NCI-H2107 (cell line): ENCODE data around the gene TBC1D13.
"Not testable (repeated sequence)": the region's sequence is repeated elsewhere in the genome, so short reads cannot be mapped to it uniquely, and the experiment has no call there.

Source experiments
- DNase-seq: peaks from one replicate; lab custom pipeline; 2025; lab: John Stamatoyannopoulos, UW

Gene TBC1D13, protein sequence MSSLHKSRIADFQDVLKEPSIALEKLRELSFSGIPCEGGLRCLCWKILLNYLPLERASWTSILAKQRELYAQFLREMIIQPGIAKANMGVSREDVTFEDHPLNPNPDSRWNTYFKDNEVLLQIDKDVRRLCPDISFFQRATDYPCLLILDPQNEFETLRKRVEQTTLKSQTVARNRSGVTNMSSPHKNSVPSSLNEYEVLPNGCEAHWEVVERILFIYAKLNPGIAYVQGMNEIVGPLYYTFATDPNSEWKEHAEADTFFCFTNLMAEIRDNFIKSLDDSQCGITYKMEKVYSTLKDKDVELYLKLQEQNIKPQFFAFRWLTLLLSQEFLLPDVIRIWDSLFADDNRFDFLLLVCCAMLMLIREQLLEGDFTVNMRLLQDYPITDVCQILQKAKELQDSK

DNA sequence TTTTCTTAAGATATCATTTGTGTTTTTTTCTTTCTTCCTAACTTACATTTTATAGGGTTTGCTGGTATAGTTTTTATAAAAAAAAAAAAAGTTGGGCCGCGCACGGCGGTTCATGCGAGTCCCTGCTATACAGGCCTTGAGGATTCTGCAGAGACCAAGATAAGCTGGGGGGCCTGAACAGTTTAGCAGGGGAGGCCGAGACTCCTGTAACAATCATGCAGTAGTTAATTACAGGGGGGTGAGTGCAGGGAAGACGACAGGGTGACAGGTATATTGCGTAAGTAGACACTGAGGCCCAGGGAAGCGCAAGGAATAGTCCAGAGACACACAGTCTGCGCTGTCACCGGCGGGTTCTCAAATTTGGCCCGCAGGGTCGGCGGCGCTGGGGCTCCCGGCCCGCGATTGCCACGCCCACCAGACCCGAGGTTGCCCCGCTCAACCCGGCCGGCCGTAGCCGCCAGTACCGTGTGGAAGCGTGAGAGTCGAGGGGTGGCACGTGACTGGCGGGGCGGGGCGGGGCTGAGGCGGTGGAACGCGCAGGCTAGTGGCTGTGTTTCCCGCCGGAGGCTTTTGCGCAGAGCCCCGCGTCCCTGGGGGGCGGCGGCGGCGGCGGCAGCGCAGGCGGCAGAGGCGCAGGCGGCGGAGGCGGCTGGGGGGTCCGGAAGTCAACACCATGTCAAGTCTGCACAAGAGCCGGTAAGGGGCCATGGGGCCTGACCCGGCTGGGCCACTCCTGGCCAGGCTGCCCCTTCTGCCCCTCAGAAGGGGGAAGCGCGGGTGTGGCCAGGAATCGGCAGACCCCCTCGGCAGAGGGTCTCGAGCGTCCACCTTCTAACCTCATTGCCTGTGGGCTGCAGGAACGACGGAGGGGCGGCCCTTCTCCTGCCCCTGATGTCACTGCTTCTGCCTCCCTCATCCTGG lies at the start of gene TBC1D13:
TSS of gene TBC1D13 (plus strand) at position 573 of the 921 bp plus-strand sequence. CDS start at position 674, 101 bp downstream.
- DNase-seq: peak; percentile 76

DNA sequence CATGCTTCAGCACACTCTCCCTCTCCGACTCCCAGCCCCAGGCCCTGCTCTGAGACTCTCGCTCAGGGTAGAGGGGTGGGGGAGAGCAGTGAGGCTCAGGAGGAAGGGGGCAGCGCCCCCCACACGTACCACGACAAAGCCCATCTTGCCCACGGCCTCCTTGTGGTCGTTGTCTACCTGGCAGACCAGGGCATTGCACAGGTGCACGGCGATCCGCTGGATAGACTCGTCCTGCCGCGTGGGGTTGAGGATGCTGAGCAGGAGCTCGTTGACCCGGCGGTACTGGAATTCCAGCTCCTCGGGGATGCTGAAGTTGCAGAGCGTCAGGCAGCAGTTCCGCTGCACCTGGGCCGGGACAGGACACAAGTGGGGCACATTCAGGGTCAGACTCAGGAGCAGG lies 44.7 kb upstream of the TBC1D13 start:
- DNase-seq: no peak

DNA sequence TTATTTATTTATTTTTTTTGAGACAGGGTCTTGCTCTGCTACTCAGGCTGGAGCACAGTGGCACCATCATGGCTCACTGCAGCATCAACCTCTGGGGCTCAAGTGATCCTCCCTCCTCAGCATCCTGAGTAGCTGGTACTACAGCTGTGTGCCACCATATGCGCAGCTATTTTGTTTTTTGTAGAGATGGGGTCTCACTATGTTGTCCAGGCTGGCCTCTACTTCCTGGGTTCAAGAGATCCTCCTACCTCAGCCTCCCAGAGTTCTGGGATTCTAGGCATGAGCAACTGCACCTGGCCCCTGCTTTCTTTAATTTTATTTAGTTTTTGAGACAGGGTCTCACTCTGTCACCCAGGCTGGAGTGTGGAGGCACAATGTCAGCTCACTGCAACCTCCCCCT lies 43.6 kb upstream of the TBC1D13 start:
- DNase-seq: no peak

DNA sequence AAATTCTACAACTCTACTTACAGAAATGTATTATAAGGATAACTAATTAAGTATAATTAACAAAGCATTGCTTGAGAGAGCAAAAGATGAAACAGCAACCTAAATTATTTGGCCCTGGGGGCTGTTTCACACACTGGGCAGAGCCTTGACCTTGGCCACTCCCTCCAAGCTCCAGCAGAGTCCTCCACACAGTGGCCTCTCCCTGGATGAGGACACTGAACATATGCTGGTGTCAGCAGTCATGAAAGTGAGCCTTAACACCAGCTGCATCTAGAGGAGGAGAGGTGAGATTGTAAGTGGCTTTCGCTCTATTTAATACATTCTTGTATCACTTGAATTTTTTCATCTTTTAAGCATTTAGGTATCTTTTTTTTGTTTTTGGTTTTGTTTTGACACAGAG lies 39.8 kb upstream of the TBC1D13 start:
- DNase-seq: no peak

DNA sequence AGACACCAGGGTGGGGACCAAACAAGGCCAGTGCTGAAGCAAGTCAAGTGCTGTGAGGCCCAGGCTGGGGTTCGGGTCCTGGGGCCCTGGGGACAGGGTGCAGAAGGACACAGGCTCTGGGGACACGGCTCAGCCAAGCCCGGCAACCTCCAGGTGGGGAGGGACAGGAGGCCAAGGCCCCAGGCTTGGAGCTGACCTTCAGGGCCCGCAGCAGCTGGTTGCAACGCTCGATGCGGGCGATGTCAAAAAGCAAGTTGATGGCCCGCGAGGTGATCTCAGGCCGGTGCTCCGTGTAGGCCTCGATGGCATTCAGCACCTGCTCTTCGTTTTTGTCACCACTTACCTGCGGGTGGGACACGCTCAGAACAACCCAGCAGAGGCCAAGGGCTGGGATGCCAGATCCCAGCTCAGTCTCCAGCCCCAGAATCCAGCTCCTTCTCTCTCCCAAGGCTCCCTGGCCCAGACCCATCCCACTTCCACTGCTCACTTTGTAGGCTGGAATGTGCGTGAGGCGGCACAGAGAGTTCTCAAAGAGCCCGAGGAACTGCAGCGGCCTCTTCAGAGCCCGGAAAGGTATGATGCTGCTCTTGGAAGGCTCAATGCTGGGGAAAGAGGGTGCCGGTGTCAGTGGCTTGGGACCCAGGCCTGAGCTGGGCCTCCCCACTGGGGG lies 36.0 kb upstream of the TBC1D13 start:
- no peak for DNase-seq

DNA sequence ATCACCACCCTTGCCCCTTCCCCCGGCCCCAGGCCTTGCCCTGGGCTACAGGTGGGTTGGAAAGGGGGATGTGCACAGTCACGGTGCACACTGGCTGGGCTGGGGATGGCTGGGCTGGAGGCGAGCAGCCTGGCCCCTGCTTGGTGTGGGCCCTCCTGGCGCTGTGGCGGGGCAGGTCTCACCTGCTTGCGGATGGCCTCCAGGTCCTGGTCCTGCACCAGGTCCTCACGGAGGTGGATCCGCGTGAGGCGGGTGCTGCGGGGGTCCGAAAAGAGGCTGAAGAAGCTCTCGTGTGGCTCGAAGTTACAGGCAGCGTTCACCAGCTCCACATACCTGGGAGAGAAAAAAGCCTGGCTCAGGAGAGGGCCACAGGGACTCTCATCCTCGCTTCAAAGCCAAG lies 33.4 kb upstream of the TBC1D13 start:
- DNase-seq: no peak

DNA sequence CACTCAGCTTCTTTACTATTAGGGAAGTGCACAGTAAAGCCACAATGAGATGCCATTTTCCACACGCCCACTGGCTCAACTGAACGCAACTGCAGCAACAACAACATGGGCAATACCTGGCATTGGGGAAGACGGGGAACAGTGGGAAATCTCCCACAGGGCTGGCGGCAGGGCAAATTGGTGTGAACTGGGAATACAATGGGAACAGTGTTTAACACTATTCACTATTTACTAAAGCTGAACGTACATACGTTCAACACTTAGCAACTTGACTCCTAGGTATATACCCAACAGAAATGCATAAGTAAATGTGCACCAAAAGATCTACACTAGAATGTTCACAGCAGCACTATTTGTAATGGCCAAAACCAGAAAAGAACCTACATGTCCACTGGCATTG lies 29.5 kb upstream of the TBC1D13 start:
- no peak for DNase-seq

DNA sequence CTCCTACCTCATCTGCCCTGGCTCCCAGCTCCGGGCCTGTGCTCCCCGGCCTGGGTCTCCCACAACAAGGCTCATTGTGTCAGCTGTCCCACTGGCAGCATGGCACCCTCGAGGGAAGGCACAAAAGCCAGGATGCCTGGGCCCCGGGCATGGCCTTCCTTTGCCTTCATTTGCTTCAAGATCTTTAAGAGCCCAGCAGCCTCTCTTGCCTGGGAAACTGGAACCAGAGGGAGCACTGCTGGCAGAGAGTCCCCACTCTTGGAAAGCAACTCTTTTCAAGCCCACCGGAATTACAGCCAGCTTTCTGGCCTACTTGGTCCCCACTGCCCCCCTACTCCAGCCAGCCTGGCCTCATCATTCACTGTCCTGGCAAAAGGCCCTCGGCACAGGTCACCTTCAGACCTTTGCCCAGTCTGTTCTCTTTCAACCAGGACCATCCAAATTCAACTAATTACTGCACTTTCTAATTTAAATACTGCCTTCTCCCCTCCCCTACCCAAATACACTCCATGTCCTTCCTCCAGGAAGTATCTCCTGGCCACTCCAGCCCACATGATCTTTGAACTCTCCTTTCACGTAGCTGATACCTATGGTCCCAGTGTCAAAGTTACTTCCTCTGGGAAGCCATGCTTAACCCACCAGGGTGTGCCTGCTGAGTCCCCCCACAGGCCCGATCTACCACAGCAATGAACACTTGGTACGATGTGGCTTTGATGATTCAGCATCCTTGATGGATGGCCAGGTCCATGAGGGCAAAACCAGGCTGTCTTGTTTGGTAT lies 24.2 kb upstream of the TBC1D13 start:
- no peak for DNase-seq

DNA sequence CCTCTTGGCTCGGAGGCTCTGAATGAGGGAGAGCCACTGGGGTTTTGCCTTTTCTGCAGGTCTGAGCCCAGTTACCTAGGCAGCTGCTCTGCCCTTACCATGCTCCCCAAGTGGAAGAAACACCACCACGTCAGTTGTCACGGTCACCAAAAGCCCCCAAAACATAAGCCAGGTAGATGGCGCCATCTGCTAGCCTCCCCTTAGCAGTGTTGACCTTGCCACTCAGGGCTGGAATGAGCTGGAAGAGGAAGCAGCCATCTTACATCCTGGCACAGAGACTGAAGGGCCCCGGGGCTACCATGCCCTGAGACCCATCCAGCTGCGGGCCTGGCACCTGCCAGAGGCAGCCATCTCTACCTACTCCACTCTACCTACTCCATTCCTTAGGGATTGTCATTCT lies 22.7 kb upstream of the TBC1D13 start:
- DNase-seq: no peak

DNA sequence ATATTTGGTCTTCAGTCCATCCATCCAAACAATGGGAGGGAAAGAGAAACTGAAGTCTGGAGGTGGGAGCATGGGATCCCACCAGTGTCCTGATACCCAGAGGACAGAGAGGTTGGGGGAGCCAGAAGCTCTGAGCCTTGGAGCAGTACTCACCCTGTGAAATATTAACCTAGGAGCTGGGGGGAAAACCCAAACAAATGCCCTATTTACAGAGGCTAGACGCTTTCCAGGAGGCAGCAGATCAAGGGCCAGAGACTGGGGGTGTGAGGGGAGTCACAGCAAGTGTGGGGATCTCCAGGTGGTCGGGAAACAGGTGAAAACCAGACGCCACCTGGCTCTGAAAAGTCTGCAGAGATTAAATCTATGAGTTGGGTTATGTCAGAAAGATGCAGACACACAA lies 21.6 kb upstream of the TBC1D13 start:
- no peak for DNase-seq

DNA sequence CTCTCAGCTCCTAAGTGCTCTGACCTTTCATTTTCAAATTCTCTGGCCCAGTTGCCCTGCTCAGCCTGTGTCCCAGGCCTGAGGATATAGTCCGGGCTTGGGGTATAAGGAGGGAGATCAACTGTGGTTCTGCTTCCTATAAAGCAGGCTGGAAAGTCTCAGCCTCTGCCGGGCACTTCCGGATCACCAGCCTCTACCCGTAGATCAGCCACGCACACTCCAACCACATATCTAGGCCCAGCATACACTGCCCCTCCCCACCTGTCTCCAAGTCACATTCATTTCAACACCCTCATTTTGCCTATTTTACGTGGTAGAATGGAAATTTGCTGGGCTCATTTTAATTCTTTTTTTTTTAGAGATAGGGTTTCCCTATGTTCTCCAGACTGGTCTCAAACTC lies 18.4 kb upstream of the TBC1D13 start:
- no peak for DNase-seq

DNA sequence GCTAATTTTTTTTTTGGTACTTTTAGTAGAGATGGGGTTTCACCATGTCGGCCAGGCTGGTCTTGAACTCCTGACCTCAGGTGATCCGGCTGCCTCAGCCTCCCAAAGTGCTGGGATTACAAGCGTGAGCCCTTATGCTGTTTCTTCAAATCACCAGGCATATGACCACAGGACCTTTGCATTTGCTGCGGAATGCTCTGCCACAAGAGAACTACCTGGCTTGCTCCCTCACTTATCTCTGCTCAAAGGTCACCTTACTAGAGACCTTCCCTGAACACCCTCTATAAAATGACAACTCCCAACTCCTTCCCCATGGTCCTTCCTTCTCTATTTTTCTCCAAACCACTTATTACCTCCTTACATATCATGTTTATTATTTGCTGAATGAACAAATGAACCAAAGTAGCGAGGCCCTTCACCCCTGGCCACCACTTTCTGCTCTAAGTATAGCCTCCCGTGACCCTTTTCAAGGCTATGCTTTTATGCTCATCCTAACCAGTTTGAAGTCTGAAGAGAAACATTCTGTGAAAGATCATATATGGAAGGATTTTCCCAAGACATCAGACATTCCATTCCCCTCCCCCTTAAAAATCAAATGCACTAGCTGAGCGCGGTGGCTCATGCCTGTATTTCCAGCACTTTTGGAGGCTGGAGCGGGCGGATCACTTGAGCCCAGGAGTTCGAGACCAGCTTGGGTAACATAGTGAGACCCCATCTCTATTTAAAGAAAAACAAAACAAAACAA lies 16.6 kb upstream of the TBC1D13 start:
- no peak for DNase-seq

DNA sequence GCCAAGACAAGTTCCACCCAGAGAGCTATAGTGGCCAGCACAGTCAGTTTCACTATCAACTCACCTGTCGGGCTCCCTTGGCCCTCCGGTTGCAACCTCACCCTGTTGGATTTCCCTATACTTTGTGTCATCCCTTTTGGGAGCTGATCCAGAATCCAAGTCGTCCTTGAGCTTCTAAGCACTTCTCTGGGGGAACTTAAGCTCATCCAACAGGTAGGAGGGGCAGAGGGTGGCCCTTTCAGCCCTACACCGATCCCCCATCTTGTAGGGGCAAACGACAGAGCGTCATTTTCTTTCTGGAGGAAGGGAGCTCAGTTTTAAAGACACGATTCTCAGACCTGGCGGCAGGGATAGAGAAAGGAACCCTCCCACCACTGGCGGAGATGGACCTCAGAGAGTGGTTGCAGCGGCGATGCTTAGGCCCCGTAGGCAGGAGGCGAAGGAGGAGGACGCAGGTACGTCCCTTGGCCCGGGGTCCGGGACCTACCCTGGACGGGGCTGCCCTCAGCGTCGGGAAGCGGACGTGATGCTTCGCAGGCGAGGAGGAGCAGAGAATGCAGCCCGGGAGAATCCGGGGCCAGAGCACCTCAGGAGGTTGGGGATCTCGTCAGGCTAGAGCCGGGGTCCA lies 15.8 kb upstream of the TBC1D13 start:
- no peak for DNase-seq

DNA sequence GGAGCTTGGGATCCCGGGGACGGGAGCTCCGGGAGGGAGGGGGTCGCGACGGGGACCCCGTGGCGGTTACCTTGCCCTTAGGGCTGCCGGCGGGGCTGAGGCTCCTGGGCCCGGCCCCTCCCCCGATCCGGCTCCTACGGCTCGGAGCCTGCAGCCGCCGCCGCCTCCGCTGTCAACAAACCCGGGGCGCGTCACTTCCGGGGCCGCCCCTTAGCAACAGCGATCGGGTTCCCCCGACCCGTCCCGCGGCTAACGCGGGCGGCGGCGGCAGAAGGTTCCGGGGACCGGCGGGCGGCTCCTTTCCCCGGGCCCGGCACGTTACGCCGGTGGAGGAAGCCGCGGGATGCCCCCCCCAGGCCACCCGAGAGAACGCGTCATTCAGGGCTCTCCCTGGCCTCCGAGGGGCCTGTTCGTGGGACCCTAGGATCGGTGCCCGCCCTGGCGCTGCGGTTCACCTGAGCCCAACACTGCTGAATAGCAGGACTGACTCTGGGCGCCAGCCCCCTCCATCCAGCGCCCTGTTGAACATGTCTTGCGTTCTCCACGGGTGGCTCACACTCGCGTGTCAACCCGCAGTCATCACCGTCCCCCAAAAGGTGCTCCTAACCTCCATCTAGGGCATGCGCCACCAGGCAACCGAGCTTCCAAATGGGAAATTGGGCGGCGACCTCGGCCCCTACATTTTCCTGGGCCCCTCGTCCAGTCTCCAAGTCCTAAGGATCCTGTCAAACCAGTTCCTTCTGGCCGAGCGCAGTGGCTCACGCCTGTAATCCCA lies 15.1 kb upstream of the TBC1D13 start, which contains the start of gene ZER1:
TSS of gene ZER1 (minus strand) at position 183 of the 775 bp plus-strand sequence. CDS start 16,362 bp downstream, outside the sequence.
- DNase-seq: peak; percentile 86

DNA sequence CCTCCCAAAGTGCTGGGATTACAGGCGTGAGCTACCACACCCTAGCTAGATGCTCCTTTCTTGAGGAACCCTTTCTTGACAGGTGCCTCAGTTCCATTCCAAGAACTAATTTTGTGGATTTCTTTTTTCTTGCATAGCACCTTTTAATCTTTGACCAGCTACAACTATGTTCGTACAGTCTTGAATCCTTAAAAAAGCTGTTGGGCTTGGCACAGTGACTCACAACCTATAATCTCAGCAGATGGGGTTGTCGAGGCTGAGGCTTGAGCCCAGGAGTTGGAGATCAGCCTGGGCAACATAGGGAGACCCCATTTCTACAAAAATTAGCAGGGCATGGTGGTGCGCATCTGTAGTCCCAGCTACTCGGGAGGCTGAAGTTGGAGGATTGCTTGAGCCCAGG lies 14.0 kb upstream of the TBC1D13 start:
- no peak for DNase-seq

DNA sequence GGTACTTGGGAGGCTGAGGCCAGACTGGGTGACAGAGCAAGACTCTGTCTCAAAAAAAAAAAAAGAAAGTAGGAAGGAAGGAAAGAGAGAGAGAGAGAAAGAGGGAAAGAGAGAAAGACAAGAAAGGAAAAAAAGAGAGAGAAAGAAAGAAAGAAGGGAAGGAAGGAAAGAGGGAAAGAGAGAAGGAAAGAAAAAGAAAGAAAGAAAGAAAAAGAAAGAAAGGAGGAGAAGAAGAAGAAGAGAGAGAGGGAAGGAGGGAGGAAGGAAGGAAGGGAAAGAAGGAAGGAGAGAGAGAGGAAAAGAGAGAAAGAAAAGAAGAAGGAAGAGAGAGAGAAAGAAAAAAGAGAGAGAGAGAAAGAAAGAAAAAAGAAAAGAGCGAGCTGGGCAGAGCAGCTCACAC lies 12.2 kb upstream of the TBC1D13 start:
- no peak for DNase-seq

DNA sequence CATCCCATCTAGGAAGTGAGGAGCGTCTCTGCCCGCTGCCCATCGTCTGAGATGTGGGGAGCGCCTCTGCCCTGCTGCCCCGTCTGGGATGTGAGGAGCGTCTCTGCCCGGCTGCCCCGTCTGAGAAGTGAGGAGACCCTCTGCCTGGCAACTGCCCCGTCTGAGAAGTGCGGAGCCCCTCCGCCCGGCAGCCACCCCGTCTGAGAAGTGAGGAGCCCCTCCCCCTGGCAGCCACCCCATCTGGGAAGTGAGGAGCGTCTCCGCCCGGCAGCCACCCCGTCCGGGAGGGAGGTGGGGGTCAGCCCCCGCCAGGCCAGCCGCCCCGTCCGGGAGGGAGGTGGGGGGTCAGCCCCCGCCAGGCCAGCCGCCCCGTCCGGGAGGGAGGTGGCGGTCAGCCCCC lies 7.0 kb upstream of the TBC1D13 start:
- not testable (repeated sequence) for DNase-seq

DNA sequence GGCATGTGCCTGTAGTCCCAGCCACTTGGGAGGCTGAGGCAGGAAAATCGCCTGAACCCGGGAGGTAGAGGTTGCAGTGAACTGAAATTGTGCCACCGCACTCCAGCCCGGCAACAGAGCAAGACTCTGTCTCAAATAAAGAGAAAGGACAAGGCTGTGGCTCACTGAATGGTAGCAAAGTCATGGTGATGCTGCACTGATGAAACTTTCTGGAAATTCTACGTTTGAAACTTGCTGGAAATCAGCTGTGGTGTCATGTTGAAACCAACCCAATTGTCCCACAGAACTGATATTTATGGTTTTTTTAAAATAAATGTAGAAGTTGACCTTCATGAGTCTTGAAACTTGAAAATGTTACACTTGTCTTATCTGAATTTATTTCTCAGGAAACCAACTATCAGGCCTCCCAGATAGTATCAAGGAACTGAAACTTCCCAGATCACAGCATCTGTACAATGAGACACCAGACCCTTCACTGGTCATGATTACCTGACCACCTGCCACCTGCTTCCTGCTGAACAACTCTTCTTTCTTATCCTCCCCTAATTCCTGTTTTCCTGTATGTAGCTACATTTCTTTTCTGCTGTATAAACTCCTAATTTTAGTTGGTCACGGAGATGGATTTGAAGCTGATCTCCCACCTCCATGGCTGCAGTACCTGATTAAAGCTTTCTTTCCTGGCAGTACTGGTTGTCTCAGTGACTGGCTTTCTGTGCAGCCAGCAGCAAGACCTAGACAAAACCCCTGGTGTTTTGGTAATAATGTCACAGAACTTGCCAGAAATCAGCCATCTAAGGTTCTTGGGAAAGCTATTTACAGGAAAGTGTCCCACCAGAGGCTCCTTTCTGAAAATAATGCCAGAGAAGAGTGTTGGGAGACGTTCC lies 5.6 kb upstream of the TBC1D13 start:
- DNase-seq: no peak

DNA sequence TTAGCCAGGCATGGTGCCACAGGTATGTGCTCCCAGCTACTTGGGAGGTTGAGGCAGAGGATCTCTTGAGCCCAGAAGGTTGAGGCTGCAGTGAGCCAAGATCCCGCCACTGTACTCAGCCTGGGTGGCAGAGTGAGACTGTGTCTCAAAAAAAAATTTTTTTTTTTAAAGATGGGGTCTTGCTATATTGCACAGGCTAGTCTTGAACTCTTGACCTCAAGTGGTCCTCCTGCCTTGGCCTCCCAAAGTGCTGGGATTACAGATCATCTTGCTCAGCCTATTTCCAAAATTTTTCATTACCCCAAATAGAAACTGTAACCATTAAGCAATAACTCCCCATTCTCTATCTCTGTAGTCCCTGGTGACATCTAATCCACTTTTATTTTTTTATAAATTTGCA lies 4.4 kb upstream of the TBC1D13 start:
- no peak for DNase-seq
